Esophagus muscularis mucosa (tissue), 4 donors: ENCODE data around the gene FAM53A.

ENCODE experiments used
- CTCF ChIP-seq, 3 experiments: fragments of 200-600 bp in 2 of 3; fragments of 450-650 bp in 1 of 3; sonication (generic) in 2 of 3; IDR thresholded peaks; one replicate each; pipeline ENCODE4 v1.5.1; 2017 to 2019; ENCODE audit warnings: antibody characterized with exemption in 3 of 3, mild to moderate bottlenecking in 2 of 3, moderate library complexity in 1 of 3
- EP300 ChIP-seq: sonication (generic); formaldehyde crosslinking; IDR thresholded peaks from one replicate; pipeline ENCODE4 v1.6.1; 2017; ENCODE audit warnings: antibody characterized with exemption
- POLR2A ChIP-seq: fragments of 450-650 bp; IDR thresholded peaks from one replicate; pipeline ENCODE4 v1.6.1; 2017; ENCODE audit warnings: antibody characterized with exemption, moderate library complexity, mild to moderate bottlenecking, low read depth

DNA sequence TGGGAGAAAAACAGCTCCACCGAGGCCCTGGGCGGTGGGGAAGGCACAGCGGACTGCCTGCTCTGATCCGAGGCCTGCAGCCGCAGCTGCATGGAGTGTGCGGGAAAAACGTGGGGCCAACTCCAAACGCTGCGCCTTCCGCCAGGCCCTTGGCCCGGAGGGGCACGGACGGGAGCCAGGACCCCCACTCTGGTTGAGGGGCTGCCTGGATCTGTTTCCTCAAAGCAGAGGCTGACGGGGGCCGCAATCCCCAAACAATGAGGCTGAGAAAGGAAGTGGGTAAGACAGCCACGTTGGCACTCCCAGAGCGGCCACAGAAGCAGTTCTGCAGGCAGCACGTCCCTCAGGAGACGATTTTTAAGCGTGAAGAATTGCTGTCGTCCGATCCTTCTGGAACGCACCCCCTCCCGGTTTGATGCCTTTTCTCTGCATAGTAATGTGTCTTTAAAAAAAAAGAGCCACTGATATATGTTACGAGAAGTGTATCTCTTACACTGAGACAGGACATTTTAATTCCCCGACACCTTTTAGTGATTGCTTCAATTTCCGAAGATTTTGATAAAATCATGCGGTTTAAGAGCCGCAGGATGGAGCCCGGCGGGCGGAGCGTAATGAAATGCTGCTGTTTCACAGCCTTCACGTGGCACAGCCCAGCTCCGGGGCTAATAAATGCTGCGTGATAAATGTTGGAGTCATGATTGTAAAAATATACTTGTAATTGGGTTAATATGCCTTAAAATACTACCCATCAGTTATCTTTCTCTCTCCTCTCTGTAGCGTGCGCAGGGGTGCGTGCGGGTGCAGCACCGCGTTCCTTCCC lies 85.7 kb downstream of the FAM53A start:
- TF ChIP-seq CTCF (IDR thresholded peaks at IDR 0.05) = no peak
- TF ChIP-seq POLR2A = no peak
- no peak for TF ChIP-seq EP300
